IMR-90 (cell line): ENCODE results near the gene GSG1. TPM values are rescaled to one million over a fixed set of nuclear protein-coding genes. Genes with fewer than 3 reads are reported as not detected.

ENCODE experiments used
- ATAC-seq: fragments of 200-7000 bp; cut with Tn5 transposase; 2 replicates; pipeline ENCODE4 v1.9.1; 2020; ENCODE audit warnings: low read depth, mild to moderate bottlenecking, moderate library complexity
- Bru-seq: library from RNA; stranded (reverse); fragments of 400-500 nt; gene quantifications from one replicate; lab custom pipeline; 2021; lab: Mats Ljungman, UMichigan
- BruChase-seq, 2 experiments: library from RNA; stranded (reverse); fragments of 400-500 nt; gene quantifications; one replicate each; lab custom pipeline; 2021; lab: Mats Ljungman, UMichigan
- BruUV-seq: library from RNA; stranded (reverse); fragments of 400-500 nt; replicated peaks from 2 replicates; lab custom pipeline; 2021; lab: Mats Ljungman, UMichigan
- CTCF ChIA-PET: fragments of 300-600 bp; formaldehyde crosslinking; extraction: SDS; loops from one replicate; lab custom pipeline; 2021; ENCODE audit warnings: antibody characterized with exemption; lab: Yijun Ruan, JAX
- POLR2A ChIA-PET: fragments of 300-600 bp; sonication (Branson Sonifier 250); formaldehyde crosslinking; loops from one replicate; lab custom pipeline; 2022; ENCODE audit warnings: antibody characterized with exemption; ENCODE audit not compliant: unreplicated experiment; lab: Charles Lee
- DNase-seq: peaks from one replicate; pipeline ENCODE4 v3.0.0; 2013
- H2AFZ ChIP-seq: replicated peaks from 2 replicates; pipeline ENCODE3; 2013; ENCODE audit warnings: low read length, mild to moderate bottlenecking; ENCODE audit not compliant: poor library complexity
- H2AK5ac ChIP-seq: 2 replicates; pipeline ENCODE4 v1.6.1; 2013; ENCODE audit warnings: low read depth, low read length, inconsistent platforms
- H2AK9ac ChIP-seq: replicated peaks from 2 replicates; pipeline ENCODE3; 2013; ENCODE audit warnings: mild to moderate bottlenecking, low read depth, low read length, moderate library complexity; ENCODE audit not compliant: poor library complexity
- H2BK120ac ChIP-seq: 2 replicates; pipeline ENCODE4 v1.6.1; 2013; ENCODE audit warnings: low read depth, low read length, inconsistent platforms
- H2BK15ac ChIP-seq: 3 replicates; pipeline ENCODE4 v1.6.1; 2013; ENCODE audit warnings: low read depth, low read length, inconsistent platforms
- H2BK20ac ChIP-seq: 2 replicates; pipeline ENCODE4 v1.6.1; 2013; ENCODE audit warnings: low read depth, mild to moderate bottlenecking, inconsistent platforms, low read length, moderate library complexity
- H2BK5ac ChIP-seq: 2 replicates; pipeline ENCODE4 v1.6.1; 2013; ENCODE audit warnings: mild to moderate bottlenecking, low read depth, low read length, inconsistent platforms; ENCODE audit not compliant: poor library complexity, severe bottlenecking
- H3K14ac ChIP-seq: replicated peaks from 2 replicates; pipeline ENCODE4 v1.6.1; 2013; ENCODE audit warnings: low read depth, low read length, inconsistent platforms
- H3K18ac ChIP-seq: 2 replicates; pipeline ENCODE4 v1.6.1; 2013; ENCODE audit warnings: low read depth, low read length, control low read depth
- H3K23ac ChIP-seq: 2 replicates; pipeline ENCODE4 v1.6.1; 2013; ENCODE audit warnings: low read depth, low read length, inconsistent platforms
- H3K27ac ChIP-seq: 2 replicates; pipeline ENCODE4 v1.5.1; 2013; ENCODE audit warnings: mild to moderate bottlenecking, control low read depth, low read length; ENCODE audit not compliant: insufficient read depth
- H3K27me3 ChIP-seq: 2 replicates; pipeline ENCODE4 v1.6.1; 2013; ENCODE audit warnings: low read length; ENCODE audit not compliant: control insufficient read depth, insufficient read depth
- H3K36me3 ChIP-seq: 2 replicates; pipeline ENCODE4 v1.6.1; 2013; ENCODE audit warnings: low read length, mixed read lengths; ENCODE audit not compliant: control insufficient read depth, insufficient read depth
- H3K4ac ChIP-seq: 2 replicates; pipeline ENCODE4 v1.6.1; 2013; ENCODE audit warnings: low read depth, low read length, inconsistent platforms
- H3K4me1 ChIP-seq: 2 replicates; pipeline ENCODE4 v1.6.1; 2013; ENCODE audit warnings: low read length, mixed read lengths; ENCODE audit not compliant: control insufficient read depth, insufficient read depth
- H3K4me2 ChIP-seq: 2 replicates; pipeline ENCODE4 v1.6.1; 2013; ENCODE audit warnings: low read depth, mild to moderate bottlenecking, control low read depth, low read length, moderate library complexity
- H3K4me3 ChIP-seq: 2 replicates; pipeline ENCODE4 v1.5.1; 2013; ENCODE audit warnings: low read depth, mild to moderate bottlenecking, control low read depth, low read length, moderate library complexity; ENCODE audit not compliant: insufficient read depth
- H3K56ac ChIP-seq: 2 replicates; pipeline ENCODE4 v1.6.1; 2013; ENCODE audit warnings: low read length, inconsistent platforms; ENCODE audit not compliant: insufficient read depth; ENCODE audit errors: extremely low read depth
- H3K79me1 ChIP-seq, 2 experiments: 2 replicates each; pipeline ENCODE4 v1.6.1; 2013; ENCODE audit warnings: low read length in 2 of 2, inconsistent platforms in 1 of 2, low read depth in 1 of 2
- H3K9ac ChIP-seq: 2 replicates; pipeline ENCODE4 v1.6.1; 2013; ENCODE audit warnings: low read depth, low read length, control low read depth
- H3K9me1 ChIP-seq: 2 replicates; pipeline ENCODE4 v1.6.1; 2013; ENCODE audit warnings: low read length, inconsistent platforms; ENCODE audit not compliant: insufficient read depth
- H3K9me3 ChIP-seq: 2 replicates; pipeline ENCODE4 v1.6.1; 2013; ENCODE audit warnings: low read length; ENCODE audit not compliant: control insufficient read depth, insufficient read depth
- H4K20me1 ChIP-seq: 2 replicates; pipeline ENCODE4 v1.6.1; 2013; ENCODE audit warnings: low read length, inconsistent platforms; ENCODE audit not compliant: insufficient read depth
- H4K5ac ChIP-seq: 2 replicates; pipeline ENCODE4 v1.6.1; 2013; ENCODE audit warnings: mild to moderate bottlenecking, low read depth, low read length, control low read depth
- H4K8ac ChIP-seq, 2 experiments: 2 replicates each; pipeline ENCODE4 v1.6.1; 2013; ENCODE audit warnings: low read depth in 2 of 2, low read length in 2 of 2, control low read depth in 1 of 2, inconsistent platforms in 1 of 2
- H4K91ac ChIP-seq: 2 replicates; pipeline ENCODE4 v1.6.1; 2013; ENCODE audit warnings: low read depth, low read length, inconsistent platforms; ENCODE audit not compliant: insufficient read depth
- BHLHE40 ChIP-seq: fragments of 150-350 bp; IDR thresholded peaks from 2 replicates; pipeline ENCODE4 v1.6.1; 2016; ENCODE audit warnings: mild to moderate bottlenecking, low read depth, low read length
- CEBPB ChIP-seq: IDR thresholded peaks from 2 replicates; pipeline ENCODE4 v1.6.1; 2012; ENCODE audit warnings: low read depth, low read length, improper control_type of control experiment
- WGBS, 2 experiments: methylation state at CpG; one replicate each; pipeline versions ENCODE4 v1.1.5 to v1.1.7; 2013; ENCODE audit warnings: missing lambda C conversion rate in 2 of 2; ENCODE audit not compliant: insufficient read length in 1 of 2; ENCODE audit errors: extremely low coverage in 2 of 2; 5-methylcytosine and 5-hydroxymethylcytosine counted together
- dilution Hi-C: fragments of 300-500 bp; cut with HindIII; formaldehyde crosslinking; loops from one replicate; pipeline ENCODE4 v1.14.3; 2018; ENCODE audit warnings: low sequenced_read_pairs; ENCODE audit not compliant: unreplicated experiment
- in situ Hi-C: fragments of 300-500 bp; cut with MboI; formaldehyde crosslinking; loops from 3 replicates; pipeline ENCODE4 v1.14.3; 2019; ENCODE audit warnings: low sequenced_read_pairs, inconsistent platforms, mixed read lengths
- intact Hi-C: fragments of 100-400 bp; cut with micrococcal nuclease; formaldehyde crosslinking; loops from 2 replicates; pipeline ENCODE4 v1.10.0; 2022
- long read RNA-seq: library from polyadenylated mRNA; unstranded; transcript quantifications from one replicate; pipeline ENCODE4 v2.0.0, GENCODE V29; 2021; ENCODE audit not compliant: unreplicated experiment
- polyA plus RNA-seq, 3 experiments: library from polyadenylated mRNA; depleted of rRNA; stranded (reverse); fragments of >200 nt; gene quantifications; 2 replicates each; pipeline ENCODE4 v1.2.3, GENCODE V29; 2012; ENCODE audit warnings: low replicate concordance in 1 of 3
- total RNA-seq: library from RNA; depleted of rRNA; stranded (reverse); fragments of >200 nt; gene quantifications from 2 replicates; pipeline ENCODE4 v1.2.3, GENCODE V29; 2012; rRNA removed

The GSG1 gene
- total RNA-seq (2.5 and 2.9 TPM in 2 replicates), polyA plus RNA-seq (2012; rRNA removed) (1.8 and 2.1 TPM in 2 replicates), Bru-seq, nascent RNA (percentile 24 among the genes with signal in this experiment), BruChase-seq, experiment 1, labeled RNA remaining after a 6-hour chase (percentile 18 among the genes with signal in this experiment), BruChase-seq, experiment 2, labeled RNA remaining after a 2-hour chase (percentile 13 among the genes with signal in this experiment)
- polyA plus RNA-seq (2012; cell fraction: cytosol; rRNA removed) = 1.6 and 2.0 TPM in 2 replicates
- polyA plus RNA-seq (2012; cell fraction: nucleus; rRNA removed; ENCODE audit: low replicate concordance) = 0.99 and 1.5 TPM in 2 replicates
- long read RNA-seq, partial matches to known transcripts = 1 of 4 reads
- long read RNA-seq, other reads (novel, unspliced or antisense) = 1 of 4 reads

- no peak within 1 kb of the TSS; the same call in 1 of the 2 replicates for H3K56ac ChIP-seq
- peaks cover 34% of the 10 kb centered on the region for H3K4me1 ChIP-seq
- intact Hi-C loops (no loop called here), dilution Hi-C loops (no loop called here), in situ Hi-C loops (no loop called here)
- peak within 1 kb of the TSS; percentile 27; the same call in 1 of the 2 replicates for H3K27ac ChIP-seq
- no TSS peak for BruUV-seq
- H3K23ac ChIP-seq = peak within 1 kb of the TSS; percentile 66; the same call in 1 of the 2 replicates
- H3K18ac ChIP-seq = peak within 1 kb of the TSS; percentile 18
- no peaks in the 10 kb centered on the region for H3K27me3 ChIP-seq
- ChIA-PET POLR2A (interaction anchor here (0.6 kb wide), 1 partner anchor 61 kb away, joined by 6 read pairs; no protein-coding TSS in a partner anchor), CTCF (interaction anchor here (0.6 kb wide), 1 partner anchor 109 kb away, joined by 4 read pairs; no protein-coding TSS in a partner anchor)
- peak within 1 kb of the TSS; percentile 78 for H4K91ac ChIP-seq
- H2BK120ac ChIP-seq = peak within 1 kb of the TSS; percentile 58
- no peaks in the 10 kb centered on the region; the same call in 1 of the 2 replicates for H3K9me3 ChIP-seq
- peak within 1 kb of the TSS; percentile 12; the same call in 1 of the 2 replicates for H3K9ac ChIP-seq
- H3K79me1 ChIP-seq = peaks cover 0 to 15% of the 10 kb centered on the region in 2 experiments; a peak in 2 of 4 replicates
- TF ChIP-seq BHLHE40 = no peak
- peak; percentile 55; the same call in 1 of the 2 replicates for TF ChIP-seq CEBPB
- H2BK20ac ChIP-seq = peak within 1 kb of the TSS; percentile 50
- H3K36me3 ChIP-seq = no peaks in the 10 kb centered on the region
- ATAC-seq = no peak
- H3K9me1 ChIP-seq = peaks cover 17% of the 10 kb centered on the region
- H3K4me3 ChIP-seq = no peak within 1 kb of the TSS
- no peaks in the 10 kb centered on the region for H4K20me1 ChIP-seq
- no peak within 1 kb of the TSS for H2AFZ ChIP-seq
- H2AK5ac ChIP-seq = peak within 1 kb of the TSS; percentile 40; the same call in 1 of the 2 replicates
- 100% methylated on average over 1 of the region's 8 CpGs; no CpG with 5 or more reads in 1 of the 2 experiments for whole genome bisulfite sequencing, 2 experiments
- peak within 1 kb of the TSS in 1 of 2 experiments; percentile 12; a peak in 1 of 4 replicates for H4K8ac ChIP-seq
- H3K4ac ChIP-seq = peak within 1 kb of the TSS; percentile 54
- H2AK9ac ChIP-seq = peak within 1 kb of the TSS; percentile 68
- no peak within 1 kb of the TSS for H3K4me2 ChIP-seq
- H2BK5ac ChIP-seq = peak within 1 kb of the TSS; percentile 52
- peak within 1 kb of the TSS; percentile 4 for H4K5ac ChIP-seq
- H2BK15ac ChIP-seq = peak within 1 kb of the TSS; percentile 13; the same call in 1 of the 3 replicates
- peak; percentile 44 for DNase-seq
- H3K14ac ChIP-seq = peak within 1 kb of the TSS; percentile 50
Measured at GRCh38 chr12:13103391-13104033, at the start of gene GSG1. Gene GSG1, minus strand, starts transcription at chr12:13103667. Its CDS starts 155 bp downstream, at chr12:13103512.
